HFFc6 (cell line): Measurements from ENCODE around the gene SLC6A17. TPM values are rescaled to one million over a fixed set of nuclear protein-coding genes. Genes with fewer than 3 reads are reported as not detected.
A peak's percentile ranks its signal among the peaks of the same experiment; 100 is the strongest.

Experiments
- DNase-seq: peaks from one replicate; pipeline ENCODE4 v3.0.0-alpha.2; 2018
- H3K27ac Mint-ChIP-seq: 2 replicates; pipeline ENCODE4 v1.8.0; 2020; ENCODE audit warnings: mild to moderate bottlenecking, mixed read lengths
- H3K27me3 Mint-ChIP-seq: 2 replicates; pipeline ENCODE4 v1.8.0; 2021; ENCODE audit warnings: mild to moderate bottlenecking, moderate library complexity, mixed read lengths; ENCODE audit not compliant: insufficient read depth
- H3K36me3 Mint-ChIP-seq: 2 replicates; pipeline ENCODE4 v1.8.0; 2021; ENCODE audit warnings: low read depth, mixed read lengths
- H3K4me1 Mint-ChIP-seq: 2 replicates; pipeline ENCODE4 v1.8.0; 2020; ENCODE audit warnings: low read depth, mixed read lengths
- H3K4me3 Mint-ChIP-seq: 2 replicates; pipeline ENCODE4 v1.8.0; 2020; ENCODE audit warnings: mild to moderate bottlenecking, moderate library complexity, mixed read lengths
- H3K9me3 Mint-ChIP-seq: 2 replicates; pipeline ENCODE4 v1.8.0; 2020; ENCODE audit warnings: mild to moderate bottlenecking, mixed read lengths
- total RNA-seq, 6 experiments: library from RNA; stranded (reverse); fragmentation: NEBNext Ultra II Directional; extraction: Animal tissue kit (Norgen Biotek cat#: 25700); gene quantifications; 2 replicates in 1 of 6; 3 replicates in 5 of 6; pipeline ENCODE4 v1.2.3, GENCODE V29; 2021
- TF ChIP-seq, protein P1 (sequence below): fragments of 200-600 bp; sonication (generic); IDR thresholded peaks from 2 replicates; pipeline ENCODE4 v1.5.0; 2021; ENCODE audit warnings: antibody characterized with exemption, mild to moderate bottlenecking

Gene SLC6A17
- total RNA-seq, 6 experiments from 2014 or later = 1.7 to 5.3 (median 2.0) TPM

DNA sequence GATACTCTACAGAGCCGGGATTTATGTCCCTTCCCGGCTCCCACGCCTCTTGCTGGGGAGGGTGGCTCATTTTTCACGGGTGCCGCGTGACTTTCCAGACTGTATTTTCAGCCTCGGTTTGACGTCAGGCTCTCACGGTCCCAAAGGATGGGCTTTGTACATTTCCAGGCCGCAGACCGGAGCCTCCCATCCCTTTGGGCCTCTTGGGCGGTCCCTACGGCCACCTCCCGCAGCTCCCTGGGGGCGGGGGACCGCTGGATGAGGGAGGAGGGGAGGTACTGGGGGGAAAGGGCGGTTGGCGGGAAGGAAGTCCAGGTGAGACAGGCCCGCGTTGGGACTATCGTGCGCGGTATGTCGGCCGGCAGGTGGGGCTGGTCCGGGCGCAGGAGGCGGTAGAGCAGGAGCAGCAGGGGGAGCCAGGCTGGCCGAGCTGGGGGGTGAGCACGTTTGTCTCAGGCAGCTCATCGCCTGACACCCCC, 20.1 kb upstream of the SLC6A17 start:
- Mint-ChIP-seq H3K36me3 (no peaks in the 10 kb centered on the region), H3K4me3 (no peak overlapping the region), H3K9me3 (no peaks in the 10 kb centered on the region), H3K4me1 (no peaks in the 10 kb centered on the region), H3K27me3 (peaks cover 26% of the 10 kb centered on the region), H3K27ac (no peak overlapping the region)
- no peak for DNase-seq
- TF ChIP-seq, protein P1, sequence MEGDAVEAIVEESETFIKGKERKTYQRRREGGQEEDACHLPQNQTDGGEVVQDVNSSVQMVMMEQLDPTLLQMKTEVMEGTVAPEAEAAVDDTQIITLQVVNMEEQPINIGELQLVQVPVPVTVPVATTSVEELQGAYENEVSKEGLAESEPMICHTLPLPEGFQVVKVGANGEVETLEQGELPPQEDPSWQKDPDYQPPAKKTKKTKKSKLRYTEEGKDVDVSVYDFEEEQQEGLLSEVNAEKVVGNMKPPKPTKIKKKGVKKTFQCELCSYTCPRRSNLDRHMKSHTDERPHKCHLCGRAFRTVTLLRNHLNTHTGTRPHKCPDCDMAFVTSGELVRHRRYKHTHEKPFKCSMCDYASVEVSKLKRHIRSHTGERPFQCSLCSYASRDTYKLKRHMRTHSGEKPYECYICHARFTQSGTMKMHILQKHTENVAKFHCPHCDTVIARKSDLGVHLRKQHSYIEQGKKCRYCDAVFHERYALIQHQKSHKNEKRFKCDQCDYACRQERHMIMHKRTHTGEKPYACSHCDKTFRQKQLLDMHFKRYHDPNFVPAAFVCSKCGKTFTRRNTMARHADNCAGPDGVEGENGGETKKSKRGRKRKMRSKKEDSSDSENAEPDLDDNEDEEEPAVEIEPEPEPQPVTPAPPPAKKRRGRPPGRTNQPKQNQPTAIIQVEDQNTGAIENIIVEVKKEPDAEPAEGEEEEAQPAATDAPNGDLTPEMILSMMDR = peak; percentile 17; the same call in 1 of the 2 replicates

DNA sequence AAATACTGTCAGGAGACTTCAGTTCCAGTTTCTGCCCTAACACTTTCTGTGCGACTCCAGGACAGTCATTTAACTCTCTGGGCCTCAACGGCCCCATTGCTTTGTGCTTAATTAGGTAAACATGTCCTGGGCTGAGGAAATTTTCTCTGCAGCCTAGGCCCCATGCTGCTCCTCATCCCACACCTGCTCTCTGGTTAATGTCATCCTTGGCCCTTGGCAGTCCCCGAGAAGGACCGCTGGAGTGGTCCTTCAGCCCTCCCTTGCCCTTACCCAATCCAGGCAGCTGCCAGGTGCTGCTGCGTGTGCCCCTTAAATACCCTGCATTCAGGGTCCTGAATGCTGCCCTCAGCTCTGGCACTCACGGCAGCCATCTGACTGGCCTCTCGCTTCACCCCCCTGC, 19.3 kb upstream of the SLC6A17 start:
- no peak overlapping the region for H3K27ac Mint-ChIP-seq
- H3K36me3 Mint-ChIP-seq = no peaks in the 10 kb centered on the region
- H3K4me1 Mint-ChIP-seq = no peaks in the 10 kb centered on the region
- H3K27me3 Mint-ChIP-seq = peaks cover 34% of the 10 kb centered on the region
- TF ChIP-seq, protein P1 = no peak
- no peak overlapping the region for H3K4me3 Mint-ChIP-seq
- DNase-seq = no peak
- no peaks in the 10 kb centered on the region for H3K9me3 Mint-ChIP-seq

DNA sequence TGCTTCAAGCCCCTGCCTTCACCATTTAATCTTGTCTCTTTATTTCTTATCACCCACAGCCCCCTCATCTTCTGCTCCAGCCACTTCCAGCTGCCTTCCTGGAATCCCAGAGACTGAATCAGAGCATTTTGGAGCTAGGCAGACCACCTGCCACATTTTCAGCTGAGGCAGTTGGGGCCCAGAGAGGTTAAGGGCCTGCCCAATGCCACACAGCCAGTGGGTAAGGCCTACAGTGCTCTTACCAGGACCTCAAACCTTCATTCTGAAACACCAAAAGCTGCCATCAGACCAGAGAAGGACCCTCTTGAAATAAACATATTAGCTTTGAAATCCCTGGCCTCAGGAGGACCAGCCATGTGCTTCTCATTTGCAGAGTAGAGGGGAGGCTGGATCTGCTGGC, 17.6 kb upstream of the SLC6A17 start:
- Mint-ChIP-seq H3K4me1 (no peaks in the 10 kb centered on the region; the same call in 1 of the 2 replicates), H3K36me3 (no peaks in the 10 kb centered on the region), H3K9me3 (no peaks in the 10 kb centered on the region), H3K27me3 (peaks cover 48% of the 10 kb centered on the region), H3K27ac (no peak overlapping the region; the same call in 1 of the 2 replicates), H3K4me3 (no peak overlapping the region)
- TF ChIP-seq, protein P1 = no peak
- no peak for DNase-seq

DNA sequence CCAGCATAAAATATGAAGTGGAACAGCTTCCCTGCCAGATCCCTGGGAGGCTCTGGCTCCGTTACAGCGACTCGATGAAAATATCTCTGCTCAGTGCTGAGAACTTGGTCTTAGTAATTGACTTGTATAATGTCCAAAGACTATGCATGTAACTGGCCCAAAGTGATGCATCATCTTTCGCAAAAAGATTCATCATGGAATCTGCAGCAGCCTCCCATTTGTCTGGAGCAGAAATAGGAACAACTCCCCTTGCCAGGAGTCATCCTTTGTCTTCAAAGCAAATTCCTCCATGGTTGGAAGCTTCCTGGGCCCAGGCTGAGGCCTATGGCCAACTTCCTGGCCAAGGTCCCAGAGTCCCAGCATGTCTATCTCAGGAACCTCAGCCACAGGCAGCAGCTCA, 16.9 kb upstream of the SLC6A17 start:
- H3K36me3 Mint-ChIP-seq = no peaks in the 10 kb centered on the region
- no peaks in the 10 kb centered on the region for H3K9me3 Mint-ChIP-seq
- H3K27me3 Mint-ChIP-seq = peaks cover 50% of the 10 kb centered on the region
- TF ChIP-seq, protein P1 = no peak
- no peak for DNase-seq
- H3K4me1 Mint-ChIP-seq = no peaks in the 10 kb centered on the region; the same call in 1 of the 2 replicates
- H3K4me3 Mint-ChIP-seq = no peak overlapping the region
- no peak overlapping the region for H3K27ac Mint-ChIP-seq

DNA sequence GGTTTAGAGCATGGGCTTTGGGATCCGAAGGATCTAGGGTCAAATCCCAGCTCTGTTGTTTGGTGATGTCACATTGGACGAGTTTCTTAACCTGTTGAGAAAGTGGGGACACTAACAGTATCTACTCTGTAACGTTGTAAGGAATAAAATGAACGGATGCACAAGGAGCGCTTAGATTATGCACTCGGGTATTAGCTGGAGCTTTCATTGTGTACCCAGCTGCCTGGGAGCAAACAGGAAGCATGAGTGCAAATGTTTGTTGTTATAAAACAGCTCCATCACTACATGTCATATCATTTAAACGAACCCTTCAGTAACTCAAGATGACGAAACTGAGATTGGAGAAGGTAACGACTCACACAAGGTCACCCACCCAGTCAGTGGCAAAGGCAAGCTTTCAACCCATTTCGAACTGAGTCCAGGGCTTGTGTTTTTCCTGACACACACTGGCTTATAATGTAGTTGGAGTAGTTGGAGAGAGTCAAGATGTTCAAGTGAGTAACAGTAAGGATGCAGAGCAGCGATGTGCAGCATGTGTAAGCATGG, 16.2 kb upstream of the SLC6A17 start:
- Mint-ChIP-seq H3K4me1 (no peaks in the 10 kb centered on the region; the same call in 1 of the 2 replicates), H3K36me3 (no peaks in the 10 kb centered on the region), H3K9me3 (no peaks in the 10 kb centered on the region), H3K27ac (no peak overlapping the region), H3K27me3 (peaks cover 50% of the 10 kb centered on the region), H3K4me3 (no peak overlapping the region)
- TF ChIP-seq, protein P1 = no peak
- DNase-seq = no peak
